CMK (cell line): Measurements from ENCODE around the gene EVPL.
"Not testable (repeated sequence)": the region's sequence is repeated elsewhere in the genome, so short reads cannot be mapped to it uniquely, and the experiment has no call there.

Experiments
- DNase-seq: peaks from one replicate; pipeline ENCODE4 v3.0.0-alpha.2; 2010; ENCODE audit warnings: low read depth

The EVPL gene

DNA sequence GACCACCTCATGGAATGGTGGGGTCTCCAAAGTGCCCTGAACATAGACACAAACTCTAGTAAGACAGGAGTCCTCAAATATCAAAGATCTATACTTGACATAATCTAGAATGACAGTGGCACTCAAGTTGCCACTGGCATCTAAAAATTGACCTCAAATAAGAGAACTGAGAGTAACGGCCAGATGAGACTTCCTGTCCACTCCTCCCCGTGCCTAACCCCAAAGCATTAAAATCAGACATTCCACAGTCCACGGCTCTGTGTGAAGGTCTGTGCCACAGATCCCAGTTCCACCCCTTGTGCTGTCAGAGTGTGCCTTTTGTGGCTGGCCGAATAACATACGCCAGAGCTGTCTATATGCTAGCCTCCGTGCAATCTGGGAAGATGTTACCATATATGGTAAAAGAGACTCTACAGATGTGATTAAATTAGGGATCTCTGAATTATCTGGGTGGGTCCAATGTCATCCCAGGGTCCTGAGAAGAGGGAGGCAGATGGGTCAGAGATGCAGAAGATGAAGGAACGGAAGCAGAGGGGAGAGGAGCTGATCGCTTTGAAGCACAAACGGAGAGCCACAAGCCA is 21.0 kb upstream of the EVPL start:
- DNase-seq = no peak

DNA sequence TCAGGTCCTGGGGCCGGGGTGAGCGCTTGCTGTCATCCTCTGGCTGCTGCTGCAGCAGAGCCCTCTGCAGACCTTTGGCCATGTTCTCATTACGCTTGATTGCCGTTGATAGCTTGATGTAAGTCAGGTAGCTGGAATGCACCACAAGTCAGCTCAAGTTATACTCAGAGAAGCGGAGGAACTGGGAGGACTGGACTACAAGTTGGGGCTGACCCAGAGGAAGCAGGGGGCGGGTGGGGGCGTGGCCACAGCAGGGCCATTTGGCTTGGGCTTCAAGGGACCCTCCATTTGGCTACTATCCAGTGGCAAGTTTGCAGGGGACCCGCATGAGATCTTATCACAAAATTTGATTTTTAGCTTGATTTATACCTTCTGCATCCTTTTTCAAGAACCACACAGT is 19.0 kb upstream of the EVPL start:
- DNase-seq = no peak

DNA sequence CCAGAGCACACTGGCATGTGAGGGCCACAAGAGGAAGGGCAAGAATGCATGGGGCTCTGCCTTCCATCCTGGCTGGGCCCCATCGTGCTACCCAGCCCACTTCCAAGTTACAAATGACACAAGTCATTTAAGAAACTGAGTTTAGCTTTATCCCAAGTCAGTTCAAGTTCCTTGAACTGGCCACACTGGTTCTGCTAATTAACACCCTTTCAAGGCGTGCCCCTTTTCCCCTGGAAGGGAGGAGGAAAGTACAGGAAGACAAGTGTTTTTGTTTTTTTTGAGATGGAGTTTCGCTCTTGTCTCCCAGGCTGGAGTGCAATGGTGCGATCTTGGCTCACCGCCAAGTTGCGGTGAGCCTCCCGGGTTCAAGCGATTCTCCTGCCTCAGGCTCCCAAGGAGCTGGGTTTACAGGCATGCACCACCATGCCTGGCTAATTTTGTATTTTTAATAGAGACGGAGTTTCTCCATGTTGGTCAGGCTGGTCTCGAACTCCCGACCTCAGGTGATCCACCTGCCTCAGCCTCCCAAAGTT is 17.4 kb upstream of the EVPL start:
- not testable (repeated sequence) for DNase-seq

DNA sequence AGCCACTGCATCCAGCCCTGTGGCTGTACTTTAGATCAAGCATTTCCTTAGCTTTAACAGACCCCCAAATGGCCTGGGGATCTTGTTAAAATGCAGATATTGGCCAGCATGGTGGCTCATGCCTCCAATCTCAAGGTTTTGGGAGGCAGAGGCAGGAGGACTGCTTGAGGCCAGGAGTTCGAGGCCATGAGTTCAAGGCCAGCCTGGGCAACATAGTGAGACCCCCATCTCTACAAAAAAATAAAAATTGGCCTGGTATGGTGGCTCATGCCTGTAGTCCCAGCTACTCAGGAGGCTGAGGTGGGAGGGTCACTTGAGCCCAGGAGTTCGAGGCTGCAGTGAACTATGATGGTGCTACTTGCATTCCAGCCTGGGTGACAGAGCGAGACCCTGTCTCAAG is 15.8 kb upstream of the EVPL start:
- not testable (repeated sequence) for DNase-seq

DNA sequence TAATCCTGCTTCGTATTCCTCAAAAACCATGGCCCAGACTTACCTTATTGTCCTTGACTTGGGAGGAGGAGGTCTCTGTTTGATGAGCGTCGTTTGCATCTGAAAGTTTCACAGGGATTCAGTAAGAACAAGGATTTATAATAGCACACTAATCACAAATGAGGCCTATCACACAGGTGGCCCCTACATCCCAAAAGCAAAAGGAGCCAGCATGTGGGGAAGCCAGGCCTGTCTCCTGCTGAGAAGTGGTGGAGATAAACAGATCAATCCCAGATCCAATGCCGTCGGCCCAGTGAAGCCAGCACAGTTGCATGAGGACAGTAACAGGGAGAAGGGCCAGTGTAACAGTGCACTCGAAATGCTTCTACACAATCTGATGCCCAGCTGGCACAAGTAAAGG is 13.3 kb upstream of the EVPL start:
- no peak for DNase-seq

DNA sequence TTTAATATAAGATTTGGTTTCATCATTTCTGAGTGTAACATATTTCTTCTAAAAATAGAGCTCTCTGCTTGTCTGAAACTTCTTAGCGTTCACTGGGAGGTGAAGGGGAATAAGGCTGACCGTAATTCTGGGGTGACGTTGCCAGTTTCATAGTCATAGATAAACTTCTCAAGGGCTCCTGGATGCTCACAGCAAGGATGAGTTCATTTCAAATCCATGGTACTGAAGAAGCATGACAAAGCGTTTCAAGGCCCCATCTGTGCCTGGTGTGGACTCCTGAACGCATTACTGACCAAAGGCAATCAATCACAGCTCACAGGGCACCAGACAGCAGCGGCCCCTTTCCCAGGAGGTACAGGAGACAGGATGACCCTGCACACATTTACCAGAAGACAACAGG is 12.0 kb upstream of the EVPL start:
- no peak for DNase-seq

DNA sequence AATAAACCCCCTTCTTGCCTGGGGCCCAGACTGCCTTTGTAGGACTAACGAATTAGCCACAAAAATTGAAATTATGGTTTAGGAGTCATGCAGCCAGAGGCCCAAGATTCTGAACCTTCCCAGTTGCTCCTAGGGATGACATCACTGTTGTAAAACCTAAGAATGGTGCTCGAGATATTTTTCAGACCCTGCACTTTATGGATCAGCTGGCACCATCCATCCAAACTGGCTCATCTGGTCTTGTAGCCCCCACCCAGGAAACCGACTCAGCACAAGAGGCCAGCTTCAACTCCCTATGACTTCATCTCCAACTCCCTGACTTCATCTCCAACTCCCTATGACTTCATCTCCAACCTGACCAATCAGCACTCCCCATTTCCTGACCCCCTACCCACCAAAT is 10.9 kb upstream of the EVPL start:
- no peak for DNase-seq

DNA sequence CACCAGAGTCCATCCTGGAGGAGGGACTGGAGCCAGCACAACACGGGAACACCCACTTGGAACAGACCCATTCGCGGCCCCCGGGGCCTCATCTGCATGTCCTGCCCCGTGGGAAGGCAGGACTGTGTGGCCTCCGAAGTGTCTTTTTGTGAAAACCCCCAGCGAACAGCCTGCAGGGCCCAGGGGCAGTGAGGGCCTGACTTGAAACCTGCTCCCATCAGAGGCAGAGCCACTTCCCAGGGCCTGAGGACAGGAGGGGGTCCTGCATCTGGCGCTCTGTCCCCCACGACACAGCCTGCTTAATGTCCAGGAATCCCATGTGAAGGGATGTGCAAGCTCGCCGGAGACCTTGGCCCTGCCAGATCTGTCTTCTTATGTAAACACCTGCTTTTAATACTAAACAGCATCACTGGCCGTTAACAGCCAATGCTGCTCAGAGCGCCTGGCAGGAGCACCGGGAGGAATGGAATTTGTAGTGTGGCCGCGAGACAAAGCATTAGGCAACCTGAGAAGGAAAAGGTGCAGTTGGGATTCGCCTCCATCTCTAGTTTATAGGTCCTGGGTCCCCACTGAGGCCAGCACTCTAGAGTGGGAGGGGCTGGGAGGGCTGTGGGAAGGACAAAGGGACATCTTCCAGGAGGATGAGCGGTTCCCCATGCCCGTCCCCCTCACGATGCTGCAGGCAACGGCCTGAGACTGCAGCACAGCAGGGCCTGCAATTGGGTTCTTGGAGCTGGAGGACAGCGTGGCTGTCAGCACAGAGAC is 9.6 kb upstream of the EVPL start:
- no peak for DNase-seq

DNA sequence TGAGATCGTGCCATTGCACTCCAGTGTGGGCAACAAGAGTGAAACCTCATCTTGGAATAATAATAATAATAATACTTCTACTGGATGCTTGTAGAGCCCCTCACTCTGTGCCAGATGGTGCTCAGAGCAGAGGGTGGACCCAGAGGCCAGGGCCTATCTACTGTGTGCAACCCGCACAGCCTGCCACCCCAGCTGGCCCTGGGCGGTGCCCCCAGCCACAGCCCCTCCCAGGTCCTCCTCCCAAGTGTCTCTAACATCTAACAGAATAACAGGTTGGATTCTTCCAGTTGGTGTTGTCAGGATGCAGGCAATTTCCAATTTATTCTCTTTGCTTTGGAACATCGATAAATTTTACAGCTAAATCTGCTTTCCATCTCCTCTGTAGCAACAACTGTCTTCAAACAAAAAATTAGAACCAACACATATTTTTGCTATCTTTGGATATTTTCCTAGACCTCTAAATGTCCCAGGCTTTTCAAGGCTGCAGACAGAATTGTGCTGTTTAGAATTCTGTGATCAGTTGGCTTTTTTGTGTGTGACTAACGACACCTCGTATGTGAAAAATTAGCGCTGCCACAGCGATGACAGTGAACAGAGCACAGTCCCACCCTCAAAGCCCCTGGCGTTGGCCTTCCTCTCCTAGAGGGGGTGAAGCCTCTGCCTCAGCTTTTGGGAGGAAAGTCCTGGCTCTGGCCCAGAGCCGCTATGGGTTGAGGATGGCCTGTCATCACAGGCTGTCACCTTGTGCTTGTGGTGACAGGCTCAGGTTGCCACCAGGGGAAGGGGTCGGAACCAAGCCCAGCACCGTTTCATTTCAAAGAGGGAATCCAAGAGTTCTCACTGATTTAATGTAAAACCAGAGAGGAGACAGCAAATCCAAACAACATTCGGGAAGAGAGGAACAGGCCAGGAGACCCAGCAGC is 7.6 kb upstream of the EVPL start:
- DNase-seq = no peak

DNA sequence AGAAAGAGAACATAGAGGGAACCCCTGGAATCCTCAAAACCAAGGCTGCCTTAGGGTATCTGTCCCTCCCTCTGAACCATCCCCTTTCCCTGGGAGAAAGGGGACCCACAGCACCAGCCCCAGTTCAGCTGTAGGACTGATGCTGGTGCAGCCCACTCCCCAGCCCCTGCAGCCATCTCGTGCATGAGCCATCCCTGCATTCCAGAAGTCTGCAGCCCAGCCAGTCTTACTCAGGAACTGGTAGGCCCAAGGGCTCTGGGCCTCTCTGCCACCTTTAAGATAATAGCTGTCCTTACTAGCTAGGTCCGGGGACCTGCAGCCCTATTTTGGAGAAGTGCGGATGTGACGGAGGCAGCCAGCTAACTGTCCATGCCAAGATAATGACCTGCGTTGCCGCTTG is 6.0 kb upstream of the EVPL start:
- DNase-seq = no peak

DNA sequence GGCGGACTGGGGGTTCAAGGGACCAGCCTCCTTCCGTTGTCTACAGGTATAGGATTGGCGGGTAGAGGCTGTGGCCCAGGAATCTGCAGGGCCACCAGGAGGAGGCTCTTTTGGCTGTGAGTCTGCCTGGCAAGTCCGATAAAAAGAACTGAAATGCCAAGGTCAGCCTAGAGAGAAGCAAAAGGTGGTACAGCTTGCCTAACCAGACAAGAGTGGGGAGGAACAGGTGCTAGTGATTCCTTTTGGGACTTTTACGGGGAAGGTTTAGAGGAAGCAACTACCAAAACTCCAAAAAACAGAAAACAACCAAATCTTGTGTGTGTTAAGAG is 5.6 kb upstream of the EVPL start:
- DNase-seq = no peak

DNA sequence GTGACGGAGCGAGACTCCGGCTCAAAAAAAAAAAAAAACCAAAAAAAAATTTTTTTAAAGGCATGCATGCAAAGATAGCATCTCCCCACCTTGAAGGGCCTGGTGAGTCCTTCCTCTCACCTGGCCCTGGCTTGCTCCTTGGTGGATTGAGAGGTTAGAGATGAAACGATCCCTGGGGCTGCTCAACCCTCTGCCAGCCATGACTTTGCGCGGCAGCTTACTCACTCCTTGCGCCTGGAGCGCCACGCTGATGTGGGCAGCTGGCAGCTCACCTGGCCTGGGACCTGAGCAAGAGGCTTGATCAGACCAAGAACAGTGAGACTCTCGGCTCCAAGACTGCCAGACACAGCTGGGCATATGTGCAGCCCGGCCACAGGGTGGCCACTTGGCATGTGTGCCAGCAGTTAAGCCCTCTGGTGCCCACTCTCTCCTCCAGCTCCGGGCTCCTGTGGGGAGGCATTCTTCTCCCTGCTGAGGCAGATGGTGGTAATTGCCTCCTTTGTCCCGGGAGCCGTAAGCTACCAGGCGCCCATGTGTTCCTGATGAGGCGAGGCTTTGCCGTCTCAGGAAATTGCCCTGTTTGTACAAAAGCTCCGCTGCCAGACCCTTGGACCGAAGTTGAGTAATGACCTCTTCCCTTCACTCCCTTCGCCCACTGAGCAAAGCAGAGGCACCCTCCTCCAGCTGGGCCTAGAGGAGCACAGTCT is 5.1 kb upstream of the EVPL start:
- no peak for DNase-seq

DNA sequence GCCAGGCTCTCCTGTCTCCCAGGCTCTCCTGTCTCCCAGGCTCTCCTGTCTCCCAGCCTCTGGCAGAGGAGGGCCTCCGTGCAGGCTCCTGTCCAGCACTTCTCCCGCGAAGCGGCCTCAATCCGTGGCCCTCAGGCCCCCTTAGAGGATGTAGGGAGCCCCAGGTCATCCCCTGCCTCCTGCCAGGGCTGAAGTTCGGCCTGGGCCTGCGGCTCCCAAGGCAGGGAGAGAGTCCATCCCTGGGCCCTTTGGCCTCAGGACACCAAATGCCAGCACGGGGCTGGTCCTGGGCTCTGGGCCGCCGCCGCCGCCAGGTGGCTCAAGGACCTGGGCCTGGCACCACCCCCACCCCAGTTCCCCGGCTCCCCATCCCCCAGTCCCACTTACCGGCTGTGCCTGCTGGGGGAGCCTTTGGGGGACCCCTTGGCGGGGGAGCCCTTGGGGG is 370 bp downstream of the EVPL start:
- no peak for DNase-seq

DNA sequence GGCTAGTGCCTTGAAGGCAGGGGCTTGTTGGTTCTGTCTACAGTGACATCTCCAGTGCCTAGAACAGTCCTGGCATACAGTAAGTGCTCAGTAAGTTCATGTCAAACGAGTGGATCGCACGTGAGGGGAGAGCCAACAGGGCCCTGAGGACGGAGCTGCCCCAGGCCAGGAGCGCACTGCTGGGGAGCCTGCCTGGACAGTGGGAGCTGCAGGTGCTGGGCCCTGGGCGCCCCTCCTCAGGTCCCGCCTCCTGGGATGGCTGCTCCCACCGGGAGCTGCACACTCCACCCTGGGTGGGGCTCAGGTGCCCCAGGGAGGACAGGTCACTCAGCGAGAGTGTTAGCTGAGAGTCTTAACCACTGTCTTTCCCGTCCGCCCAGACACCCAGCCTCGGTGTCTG is 1.8 kb downstream of the EVPL start:
- DNase-seq = no peak

DNA sequence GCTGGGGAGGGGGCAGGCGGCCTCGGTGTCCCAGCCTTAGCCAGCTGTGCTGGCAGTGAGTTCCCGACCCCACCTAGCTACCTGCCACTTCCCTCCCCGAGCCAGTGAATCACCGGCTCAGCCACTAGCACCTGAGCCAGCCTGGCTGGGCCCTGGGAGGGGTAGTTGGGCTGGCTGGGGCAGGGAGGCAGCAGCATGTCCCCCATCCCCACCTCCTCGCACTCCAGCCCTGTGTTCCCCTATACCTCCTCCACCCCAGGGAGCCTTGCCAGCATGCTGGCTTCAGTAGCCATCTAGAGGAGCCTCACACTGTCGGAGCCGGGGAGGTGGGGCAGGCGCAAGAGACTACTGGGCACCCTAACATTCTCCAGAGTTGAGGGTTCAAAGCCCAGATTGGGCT is 2.8 kb downstream of the EVPL start:
- DNase-seq = no peak

DNA sequence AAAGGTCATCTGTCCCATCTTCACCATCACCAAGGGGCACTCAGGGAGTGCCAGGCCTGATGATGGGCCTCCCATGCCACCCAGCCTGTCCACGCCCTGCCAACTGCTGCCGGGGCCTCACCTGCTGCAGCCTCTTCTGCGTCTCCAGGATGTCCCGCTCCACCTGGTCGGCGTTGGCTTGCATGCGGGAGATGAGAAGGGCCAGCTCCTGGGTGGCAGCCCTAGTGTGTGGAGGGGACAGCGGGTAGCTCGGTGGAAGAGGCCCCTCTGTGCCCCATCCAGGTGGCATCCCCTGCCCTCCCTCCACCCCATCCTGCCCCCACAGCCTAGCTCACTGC is 3.2 kb downstream of the EVPL start:
- DNase-seq = no peak

DNA sequence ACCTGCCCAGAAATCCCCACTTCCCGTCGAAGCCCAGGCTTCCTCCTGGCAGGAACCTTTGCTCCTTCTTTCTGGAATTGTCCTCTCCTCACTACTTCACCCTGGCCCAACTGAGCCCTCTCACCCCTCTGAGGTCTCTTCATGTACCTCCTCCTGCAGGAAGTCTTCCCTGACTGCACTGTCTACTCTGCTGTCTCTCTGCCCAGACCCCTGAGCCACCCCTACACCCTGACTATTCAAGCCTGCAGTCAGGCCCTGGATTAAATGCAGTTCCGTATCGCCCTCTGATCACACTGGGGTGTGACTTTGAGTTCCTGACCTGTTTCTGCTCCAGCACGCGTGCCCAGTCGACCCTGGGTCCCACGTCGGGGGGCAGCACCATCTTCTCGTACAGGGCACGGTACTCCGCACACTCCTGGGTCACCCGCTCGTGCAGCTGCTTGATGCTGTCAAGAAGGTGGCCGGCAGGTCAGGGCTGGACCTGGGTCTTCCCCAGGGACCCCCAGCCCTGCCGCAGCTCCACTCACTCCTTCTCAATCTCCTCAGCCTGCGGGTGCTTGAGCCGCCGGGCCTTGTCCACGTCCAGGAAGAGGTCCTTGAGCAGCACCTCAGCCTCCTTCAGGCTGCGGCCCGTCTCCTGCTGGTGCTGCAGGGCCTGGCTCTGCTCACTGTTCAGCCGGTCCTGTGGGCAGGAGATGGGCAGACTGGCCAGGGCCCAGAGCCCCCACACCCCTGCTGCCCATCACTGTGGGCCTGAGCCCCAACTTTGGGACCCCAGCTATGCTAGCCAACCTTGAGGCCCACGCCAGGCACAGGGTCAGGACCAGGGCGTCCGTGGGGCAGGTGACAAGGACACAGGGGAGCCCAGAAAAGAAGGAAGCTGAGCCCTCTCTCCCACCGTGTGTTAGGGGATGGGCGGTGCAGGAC is 3.9 kb downstream of the EVPL start:
- no peak for DNase-seq

DNA sequence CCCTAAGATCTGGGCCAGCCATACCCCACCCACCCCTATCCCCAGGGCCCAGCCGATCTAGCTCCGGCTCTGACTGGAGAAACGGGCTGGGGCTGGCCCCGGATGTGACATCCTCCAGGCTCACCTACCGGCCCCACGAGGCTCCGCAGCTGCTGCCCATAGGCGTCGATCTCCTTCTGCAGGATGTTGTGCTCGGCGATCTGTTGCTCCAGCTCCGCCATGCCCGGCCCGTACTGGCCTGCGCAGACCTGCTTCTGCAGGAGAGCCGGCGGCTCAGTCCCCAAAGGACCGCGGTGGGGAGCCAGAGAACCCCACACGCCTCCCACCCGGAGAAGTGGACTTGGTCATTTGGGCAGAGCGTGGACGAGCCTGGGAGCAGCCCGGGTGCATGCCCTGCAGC is 4.8 kb downstream of the EVPL start:
- no peak for DNase-seq

DNA sequence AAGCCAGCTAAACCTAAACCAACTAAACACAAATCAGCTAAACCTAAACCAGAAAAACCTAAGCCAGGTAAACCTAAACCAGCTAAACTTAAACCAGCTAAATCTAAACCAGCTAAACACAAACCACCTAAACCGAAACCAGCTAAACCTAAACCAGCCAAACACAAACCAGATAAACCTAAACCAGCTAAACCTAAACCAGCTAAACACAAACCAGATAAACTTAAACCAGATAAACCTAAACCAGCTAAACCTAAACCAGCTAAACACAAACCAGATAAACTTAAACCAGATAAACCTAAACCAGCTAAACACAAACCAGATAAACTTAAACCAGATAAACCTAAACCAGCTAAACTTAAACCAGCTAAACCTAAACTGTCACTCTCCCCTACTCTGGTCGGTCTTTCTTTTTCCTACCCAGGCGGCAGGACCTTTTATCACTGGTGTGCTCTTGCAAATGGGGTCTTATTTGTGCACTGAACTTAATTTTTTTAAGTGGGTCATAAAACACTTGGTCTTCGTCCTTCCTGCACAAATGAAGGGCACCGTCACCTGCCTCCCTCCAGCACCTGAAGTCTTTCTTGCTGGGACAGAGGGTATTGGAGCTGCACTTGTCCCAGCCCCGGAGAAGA is 7.2 kb downstream of the EVPL start:
- no peak for DNase-seq

DNA sequence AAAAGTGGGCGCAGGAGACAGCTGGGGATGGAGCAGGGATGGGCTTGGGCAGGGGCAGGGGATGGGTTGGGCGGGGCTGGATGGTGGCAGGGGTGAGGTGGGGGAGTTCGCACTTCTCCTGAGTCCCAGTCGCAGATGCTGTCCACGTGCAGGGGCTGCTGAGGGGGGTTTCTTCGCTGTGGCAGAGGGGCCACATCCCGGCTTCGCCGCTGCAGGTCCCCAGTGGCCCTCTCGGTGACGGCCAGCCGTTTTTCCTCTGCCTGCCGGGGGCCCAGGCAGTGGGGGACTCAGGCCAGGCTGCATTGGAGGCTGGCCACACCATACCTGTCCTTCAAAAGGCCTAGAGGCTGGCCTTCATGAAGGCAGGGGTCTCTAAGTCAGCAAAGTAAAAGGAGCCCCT is 8.3 kb downstream of the EVPL start:
- no peak for DNase-seq

DNA sequence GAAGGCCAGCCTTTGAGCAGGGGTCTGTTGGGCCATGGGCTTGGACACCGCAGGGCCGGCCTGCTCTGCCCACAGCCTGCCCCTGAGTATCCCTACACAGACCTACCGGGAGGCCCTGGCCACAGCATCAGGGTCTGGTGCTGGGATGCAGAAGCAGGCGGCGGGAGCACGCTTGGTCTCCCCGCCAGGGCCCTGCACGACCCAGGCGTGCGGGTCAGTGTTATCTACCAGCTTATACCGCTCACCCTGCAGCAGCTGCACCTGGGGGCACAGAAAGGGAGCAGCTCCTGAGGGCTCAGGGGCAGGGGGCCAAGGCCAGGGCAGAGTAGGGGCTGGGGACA is 8.8 kb downstream of the EVPL start:
- no peak for DNase-seq
